ENCODE results near the gene THSD4.

DNA sequence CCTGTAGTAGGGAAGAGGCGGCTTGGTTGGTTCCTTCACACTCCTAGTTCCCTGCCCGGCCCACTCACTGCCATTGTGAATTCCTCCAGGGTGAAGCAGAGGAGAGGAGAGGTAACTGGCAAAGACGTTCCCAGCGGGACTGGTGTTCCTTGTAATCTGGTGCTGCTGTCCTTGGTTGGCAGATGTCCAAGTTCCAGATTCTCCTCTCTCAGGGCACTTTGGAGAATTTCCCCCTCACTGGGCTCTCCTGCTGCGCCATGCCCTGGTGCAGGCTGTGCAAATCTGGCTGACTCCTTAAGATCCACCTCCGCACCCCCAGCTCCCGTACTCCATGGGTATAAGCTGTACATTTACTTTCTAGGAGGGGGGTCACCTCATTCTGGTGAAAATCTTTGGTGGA is 37.3 kb downstream of the THSD4 start:
- TF ChIP-seq CTCF (conservative IDR thresholded peaks at IDR 0.05; ENCODE audit: low read depth, low read length) = no peak
- no peak for TF ChIP-seq EZH2 (IDR thresholded peaks at IDR 0.05; ENCODE audit: low read length, unreplicated experiment)
- no peak for TF ChIP-seq EZH2phosphoT487 (IDR thresholded peaks at IDR 0.05; ENCODE audit: borderline replicate concordance, low read length)
